AG04449 (cell line): ENCODE results near the gene NHSL1.

Experiments
- CTCF ChIA-PET: fragments of 350-600 bp; formaldehyde crosslinking; extraction: SDS; loops from one replicate; lab custom pipeline; 2021; ENCODE audit warnings: antibody characterized with exemption; lab: Yijun Ruan, JAX
- POLR2A ChIA-PET: fragments of 400-600, 350-600 bp; formaldehyde crosslinking; extraction: SDS; loops from one replicate; lab custom pipeline; 2020; ENCODE audit warnings: antibody characterized with exemption, inconsistent platforms; lab: Yijun Ruan, JAX
- DNase-seq: peaks from one replicate; pipeline ENCODE4 v3.0.0-alpha.2; 2010; ENCODE audit warnings: low read depth, low spot score
- H3K4me3 ChIP-seq: 2 replicates; pipeline ENCODE4 v1.5.1; 2011; ENCODE audit warnings: low read depth, mild to moderate bottlenecking, control low read depth, low read length
- TF ChIP-seq, protein P1 (sequence below): IDR thresholded peaks from one replicate; pipeline ENCODE4 v1.5.1; 2011; ENCODE audit warnings: mild to moderate bottlenecking, moderate library complexity, low read length, control low read depth, inconsistent platforms; ENCODE audit not compliant: insufficient read depth; ENCODE audit errors: missing control alignments

The NHSL1 gene

DNA sequence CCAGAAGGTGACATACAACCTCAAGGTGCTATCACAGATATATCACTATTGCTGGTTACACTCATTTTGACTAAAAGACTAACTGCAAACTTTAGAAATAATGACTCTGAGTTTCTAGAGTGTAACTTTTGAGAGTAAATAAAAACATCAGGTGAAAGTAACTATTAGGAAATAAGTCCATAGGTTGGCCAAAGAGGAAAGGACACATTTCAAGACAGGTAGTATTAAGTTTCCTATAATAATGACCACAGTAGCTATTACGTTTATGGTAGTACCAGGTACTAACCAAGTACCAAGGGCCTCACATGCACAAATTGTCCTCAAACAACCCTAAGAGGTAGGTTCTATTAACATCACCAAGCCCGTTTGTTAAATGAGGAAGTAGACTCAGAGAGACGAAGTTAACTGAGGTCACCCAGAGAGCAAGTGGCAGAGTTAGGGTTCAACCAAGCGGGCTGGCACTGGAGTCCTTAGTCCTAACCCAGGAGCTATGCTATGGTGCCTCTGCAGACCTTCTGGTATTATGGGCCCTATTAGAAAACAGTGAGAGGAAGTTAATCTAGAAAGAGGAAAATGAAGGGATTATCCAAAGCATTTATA, 58.4 kb downstream of the NHSL1 start:
- no peak overlapping the region for H3K4me3 ChIP-seq
- TF ChIP-seq, protein P1, sequence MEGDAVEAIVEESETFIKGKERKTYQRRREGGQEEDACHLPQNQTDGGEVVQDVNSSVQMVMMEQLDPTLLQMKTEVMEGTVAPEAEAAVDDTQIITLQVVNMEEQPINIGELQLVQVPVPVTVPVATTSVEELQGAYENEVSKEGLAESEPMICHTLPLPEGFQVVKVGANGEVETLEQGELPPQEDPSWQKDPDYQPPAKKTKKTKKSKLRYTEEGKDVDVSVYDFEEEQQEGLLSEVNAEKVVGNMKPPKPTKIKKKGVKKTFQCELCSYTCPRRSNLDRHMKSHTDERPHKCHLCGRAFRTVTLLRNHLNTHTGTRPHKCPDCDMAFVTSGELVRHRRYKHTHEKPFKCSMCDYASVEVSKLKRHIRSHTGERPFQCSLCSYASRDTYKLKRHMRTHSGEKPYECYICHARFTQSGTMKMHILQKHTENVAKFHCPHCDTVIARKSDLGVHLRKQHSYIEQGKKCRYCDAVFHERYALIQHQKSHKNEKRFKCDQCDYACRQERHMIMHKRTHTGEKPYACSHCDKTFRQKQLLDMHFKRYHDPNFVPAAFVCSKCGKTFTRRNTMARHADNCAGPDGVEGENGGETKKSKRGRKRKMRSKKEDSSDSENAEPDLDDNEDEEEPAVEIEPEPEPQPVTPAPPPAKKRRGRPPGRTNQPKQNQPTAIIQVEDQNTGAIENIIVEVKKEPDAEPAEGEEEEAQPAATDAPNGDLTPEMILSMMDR, result no peak
- ChIA-PET CTCF (interaction anchor here (1.1 to 3.9 kb wide), 4 partner anchors 11 to 325 kb away, joined by 3 to 40 read pairs (median 4); no protein-coding TSS in a partner anchor), POLR2A (no interaction called here)
- DNase-seq, result no peak

DNA sequence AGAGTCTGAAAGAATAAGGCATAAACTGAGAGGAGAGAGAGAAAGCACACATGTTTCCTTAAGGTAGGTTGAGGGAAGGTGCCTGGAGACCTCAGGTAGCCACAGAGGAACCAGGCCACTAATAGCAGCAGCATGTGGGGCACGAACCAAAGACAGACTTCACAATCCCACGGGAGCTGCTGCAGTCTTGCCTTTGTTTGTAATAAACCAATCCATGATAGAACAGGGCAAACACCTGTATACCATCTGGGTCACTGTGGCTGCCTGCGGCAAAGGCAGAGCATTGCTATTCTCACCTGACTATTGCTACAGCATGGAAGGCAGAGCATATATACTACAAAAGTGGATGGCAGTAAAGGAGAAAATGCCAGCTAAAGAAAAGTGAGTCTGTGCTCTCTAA, 59.0 kb downstream of the NHSL1 start:
- DNase-seq, result no peak

DNA sequence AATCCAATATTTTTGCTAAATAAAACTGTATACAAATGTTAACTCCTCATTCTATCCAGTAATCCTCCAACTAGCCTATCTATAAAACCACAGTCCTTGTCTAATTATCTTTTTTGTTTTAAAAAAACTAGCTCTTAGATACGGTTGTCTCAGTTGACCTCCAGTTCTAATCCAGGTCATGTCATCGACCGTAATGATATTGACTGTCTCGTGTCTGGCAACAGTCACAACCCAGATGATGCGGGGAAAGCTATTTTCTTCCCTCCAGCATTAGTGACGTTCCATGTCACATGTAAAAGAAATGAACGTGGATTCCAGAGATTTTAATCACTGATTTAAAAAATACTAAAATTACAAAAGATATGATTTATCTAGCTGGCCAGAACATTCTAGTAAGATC, 59.7 kb downstream of the NHSL1 start:
- TF ChIP-seq, protein P1, result no peak
- ChIA-PET POLR2A (no interaction called here), CTCF (interaction anchor here (1.3 to 3.9 kb wide), 3 partner anchors 11 to 326 kb away, joined by 5 to 40 read pairs (median 5); no protein-coding TSS in a partner anchor)
- no peak overlapping the region for H3K4me3 ChIP-seq
- no peak for DNase-seq

More for the DNA sequence above, 59.0 kb downstream of the NHSL1 start:
- CTCF ChIA-PET, result interaction anchor here (1.3 to 3.9 kb wide), 3 partner anchors 12 to 326 kb away, joined by 5 to 40 read pairs (median 5); no protein-coding TSS in a partner anchor
- TF ChIP-seq, protein P1, result no peak
- POLR2A ChIA-PET, result no interaction called here
- no peak overlapping the region for H3K4me3 ChIP-seq

DNA sequence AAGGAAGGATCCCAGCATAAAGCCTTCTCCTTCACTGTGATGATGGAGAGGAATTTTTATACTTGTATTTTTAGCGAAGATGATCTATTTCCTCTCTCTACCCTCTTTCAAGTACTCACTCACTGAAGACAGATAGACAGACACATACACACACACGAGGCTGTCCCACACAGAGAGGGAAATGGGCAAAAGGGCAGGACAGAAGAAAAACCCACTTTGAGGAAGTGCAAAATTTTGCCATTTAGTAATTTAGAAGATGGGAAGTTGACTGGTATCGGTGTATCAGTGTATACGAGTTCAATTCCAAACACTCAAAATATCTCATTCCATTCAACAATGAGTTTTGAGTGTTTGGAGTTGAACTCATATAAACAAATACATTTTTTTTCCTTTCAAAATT, 64.4 kb downstream of the NHSL1 start:
- POLR2A ChIA-PET, result no interaction called here
- CTCF ChIA-PET, result interaction anchor here (1.0 kb wide), 1 partner anchor 30 kb away, joined by 3 read pairs; no protein-coding TSS in a partner anchor
- no peak for DNase-seq
- TF ChIP-seq, protein P1, result no peak
- no peak overlapping the region for H3K4me3 ChIP-seq

DNA sequence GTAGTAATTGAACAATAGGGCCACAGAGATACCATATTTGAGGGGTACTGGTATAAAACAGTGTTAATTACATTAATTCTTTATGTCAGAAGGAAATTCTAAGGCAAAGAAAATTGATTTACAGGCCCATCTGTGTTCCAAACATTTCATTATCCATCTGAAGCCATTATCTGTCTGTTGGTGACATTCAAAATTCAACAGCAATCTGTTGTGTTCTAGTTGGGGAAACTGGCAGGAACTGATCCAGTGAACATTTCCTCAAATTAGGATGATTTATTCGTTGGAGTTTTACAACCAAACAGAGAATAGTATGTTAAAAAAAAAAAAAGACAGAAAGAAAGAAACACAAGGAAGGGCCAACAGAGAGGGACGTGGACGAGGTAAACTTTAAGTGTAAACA, 65.2 kb downstream of the NHSL1 start:
- no peak overlapping the region for H3K4me3 ChIP-seq
- POLR2A ChIA-PET, result no interaction called here
- CTCF ChIA-PET, result interaction anchor here (2.4 kb wide), 1 partner anchor 76 kb away, joined by 10 read pairs; no protein-coding TSS in a partner anchor
- no peak for DNase-seq
- TF ChIP-seq, protein P1, result no peak

DNA sequence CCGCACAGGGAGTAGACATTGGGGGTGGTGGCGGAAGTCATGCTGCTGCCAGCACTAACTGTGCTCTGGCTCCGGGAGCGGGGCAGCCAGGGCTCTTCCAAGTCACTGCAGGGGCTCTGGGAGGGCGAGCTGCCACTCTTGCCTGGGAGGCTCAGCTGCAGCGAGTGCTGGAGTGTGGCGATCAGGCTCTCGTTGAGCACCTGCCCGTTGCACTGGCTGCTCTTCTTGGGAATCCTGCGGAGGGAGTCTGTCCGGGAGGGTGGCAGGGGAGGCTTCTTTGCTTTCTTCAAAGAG, 67.3 kb downstream of the NHSL1 start:
- DNase-seq, result no peak
- ChIA-PET CTCF (interaction anchor here (1.2 to 9.4 kb wide), 4 partner anchors 66 to 159 kb away, joined by 4 to 109 read pairs (median 7); no protein-coding TSS in a partner anchor), POLR2A (no interaction called here)
- TF ChIP-seq, protein P1, result no peak
- H3K4me3 ChIP-seq, result no peak overlapping the region
